IMR-90 (cell line): ENCODE measurements around the gene BTBD10. TPM values are rescaled to one million over a fixed set of nuclear protein-coding genes. Genes with fewer than 3 reads are reported as not detected.

ENCODE experiments used
- ATAC-seq: fragments of 200-7000 bp; cut with Tn5 transposase; 2 replicates; pipeline ENCODE4 v1.9.1; 2020; ENCODE audit warnings: low read depth, mild to moderate bottlenecking, moderate library complexity
- BruUV-seq: library from RNA; stranded (reverse); fragments of 400-500 nt; replicated peaks from 2 replicates; lab custom pipeline; 2021; lab: Mats Ljungman, UMichigan
- CTCF ChIA-PET: fragments of 300-600 bp; formaldehyde crosslinking; extraction: SDS; loops from one replicate; lab custom pipeline; 2021; ENCODE audit warnings: antibody characterized with exemption; lab: Yijun Ruan, JAX
- POLR2A ChIA-PET: fragments of 300-600 bp; sonication (Branson Sonifier 250); formaldehyde crosslinking; loops from one replicate; lab custom pipeline; 2022; ENCODE audit warnings: antibody characterized with exemption; ENCODE audit not compliant: unreplicated experiment; lab: Charles Lee
- DNase-seq: peaks from one replicate; pipeline ENCODE4 v3.0.0; 2013
- H2AFZ ChIP-seq: replicated peaks from 2 replicates; pipeline ENCODE3; 2013; ENCODE audit warnings: low read length, mild to moderate bottlenecking; ENCODE audit not compliant: poor library complexity
- H2AK5ac ChIP-seq: 2 replicates; pipeline ENCODE4 v1.6.1; 2013; ENCODE audit warnings: low read depth, low read length, inconsistent platforms
- H2AK9ac ChIP-seq: replicated peaks from 2 replicates; pipeline ENCODE3; 2013; ENCODE audit warnings: mild to moderate bottlenecking, low read depth, low read length, moderate library complexity; ENCODE audit not compliant: poor library complexity
- H2BK120ac ChIP-seq: 2 replicates; pipeline ENCODE4 v1.6.1; 2013; ENCODE audit warnings: low read depth, low read length, inconsistent platforms
- H2BK15ac ChIP-seq: 3 replicates; pipeline ENCODE4 v1.6.1; 2013; ENCODE audit warnings: low read depth, low read length, inconsistent platforms
- H2BK20ac ChIP-seq: 2 replicates; pipeline ENCODE4 v1.6.1; 2013; ENCODE audit warnings: low read depth, mild to moderate bottlenecking, inconsistent platforms, low read length, moderate library complexity
- H2BK5ac ChIP-seq: 2 replicates; pipeline ENCODE4 v1.6.1; 2013; ENCODE audit warnings: mild to moderate bottlenecking, low read depth, low read length, inconsistent platforms; ENCODE audit not compliant: poor library complexity, severe bottlenecking
- H3K14ac ChIP-seq: replicated peaks from 2 replicates; pipeline ENCODE4 v1.6.1; 2013; ENCODE audit warnings: low read depth, low read length, inconsistent platforms
- H3K18ac ChIP-seq: 2 replicates; pipeline ENCODE4 v1.6.1; 2013; ENCODE audit warnings: low read depth, low read length, control low read depth
- H3K23ac ChIP-seq: 2 replicates; pipeline ENCODE4 v1.6.1; 2013; ENCODE audit warnings: low read depth, low read length, inconsistent platforms
- H3K27ac ChIP-seq: 2 replicates; pipeline ENCODE4 v1.5.1; 2013; ENCODE audit warnings: mild to moderate bottlenecking, control low read depth, low read length; ENCODE audit not compliant: insufficient read depth
- H3K27me3 ChIP-seq: 2 replicates; pipeline ENCODE4 v1.6.1; 2013; ENCODE audit warnings: low read length; ENCODE audit not compliant: control insufficient read depth, insufficient read depth
- H3K36me3 ChIP-seq: 2 replicates; pipeline ENCODE4 v1.6.1; 2013; ENCODE audit warnings: low read length, mixed read lengths; ENCODE audit not compliant: control insufficient read depth, insufficient read depth
- H3K4ac ChIP-seq: 2 replicates; pipeline ENCODE4 v1.6.1; 2013; ENCODE audit warnings: low read depth, low read length, inconsistent platforms
- H3K4me1 ChIP-seq: 2 replicates; pipeline ENCODE4 v1.6.1; 2013; ENCODE audit warnings: low read length, mixed read lengths; ENCODE audit not compliant: control insufficient read depth, insufficient read depth
- H3K4me2 ChIP-seq: 2 replicates; pipeline ENCODE4 v1.6.1; 2013; ENCODE audit warnings: low read depth, mild to moderate bottlenecking, control low read depth, low read length, moderate library complexity
- H3K4me3 ChIP-seq: 2 replicates; pipeline ENCODE4 v1.5.1; 2013; ENCODE audit warnings: low read depth, mild to moderate bottlenecking, control low read depth, low read length, moderate library complexity; ENCODE audit not compliant: insufficient read depth
- H3K56ac ChIP-seq: 2 replicates; pipeline ENCODE4 v1.6.1; 2013; ENCODE audit warnings: low read length, inconsistent platforms; ENCODE audit not compliant: insufficient read depth; ENCODE audit errors: extremely low read depth
- H3K79me1 ChIP-seq, 2 experiments: 2 replicates each; pipeline ENCODE4 v1.6.1; 2013; ENCODE audit warnings: low read length in 2 of 2, inconsistent platforms in 1 of 2, low read depth in 1 of 2
- H3K9ac ChIP-seq: 2 replicates; pipeline ENCODE4 v1.6.1; 2013; ENCODE audit warnings: low read depth, low read length, control low read depth
- H3K9me1 ChIP-seq: 2 replicates; pipeline ENCODE4 v1.6.1; 2013; ENCODE audit warnings: low read length, inconsistent platforms; ENCODE audit not compliant: insufficient read depth
- H3K9me3 ChIP-seq: 2 replicates; pipeline ENCODE4 v1.6.1; 2013; ENCODE audit warnings: low read length; ENCODE audit not compliant: control insufficient read depth, insufficient read depth
- H4K20me1 ChIP-seq: 2 replicates; pipeline ENCODE4 v1.6.1; 2013; ENCODE audit warnings: low read length, inconsistent platforms; ENCODE audit not compliant: insufficient read depth
- H4K5ac ChIP-seq: 2 replicates; pipeline ENCODE4 v1.6.1; 2013; ENCODE audit warnings: mild to moderate bottlenecking, low read depth, low read length, control low read depth
- H4K8ac ChIP-seq, 2 experiments: 2 replicates each; pipeline ENCODE4 v1.6.1; 2013; ENCODE audit warnings: low read depth in 2 of 2, low read length in 2 of 2, control low read depth in 1 of 2, inconsistent platforms in 1 of 2
- H4K91ac ChIP-seq: 2 replicates; pipeline ENCODE4 v1.6.1; 2013; ENCODE audit warnings: low read depth, low read length, inconsistent platforms; ENCODE audit not compliant: insufficient read depth
- BHLHE40 ChIP-seq: fragments of 150-350 bp; IDR thresholded peaks from 2 replicates; pipeline ENCODE4 v1.6.1; 2016; ENCODE audit warnings: mild to moderate bottlenecking, low read depth, low read length
- CHD1 ChIP-seq: IDR thresholded peaks from 2 replicates; pipeline ENCODE4 v1.6.1; 2012; ENCODE audit warnings: low read depth, low read length, improper control_type of control experiment
- FOS ChIP-seq: fragments of 150-350 bp; IDR thresholded peaks from 2 replicates; pipeline ENCODE4 v1.6.1; 2016; ENCODE audit warnings: low read depth, low read length
- MAFK ChIP-seq: IDR thresholded peaks from 2 replicates; pipeline ENCODE4 v1.6.1; 2012; ENCODE audit warnings: low read depth, low read length, improper control_type of control experiment
- MXI1 ChIP-seq: IDR thresholded peaks from 2 replicates; pipeline ENCODE4 v1.6.1; 2012; ENCODE audit warnings: low read depth, mild to moderate bottlenecking, low read length, moderate library complexity, borderline replicate concordance
- NFE2L2 ChIP-seq: fragments of 150-350 bp; IDR thresholded peaks from 2 replicates; pipeline ENCODE4 v1.6.1; 2016; ENCODE audit warnings: low read depth, mild to moderate bottlenecking, low read length
- RCOR1 ChIP-seq: IDR thresholded peaks from 2 replicates; pipeline ENCODE4 v1.6.1; 2012; ENCODE audit warnings: mild to moderate bottlenecking, low read length, improper control_type of control experiment; ENCODE audit not compliant: insufficient replicate concordance
- WGBS, 2 experiments: methylation state at CpG; one replicate each; pipeline versions ENCODE4 v1.1.5 to v1.1.7; 2013; ENCODE audit warnings: missing lambda C conversion rate in 2 of 2; ENCODE audit not compliant: insufficient read length in 1 of 2; ENCODE audit errors: extremely low coverage in 2 of 2; 5-methylcytosine and 5-hydroxymethylcytosine counted together
- dilution Hi-C: fragments of 300-500 bp; cut with HindIII; formaldehyde crosslinking; loops from one replicate; pipeline ENCODE4 v1.14.3; 2018; ENCODE audit warnings: low sequenced_read_pairs; ENCODE audit not compliant: unreplicated experiment
- in situ Hi-C: fragments of 300-500 bp; cut with MboI; formaldehyde crosslinking; loops from 3 replicates; pipeline ENCODE4 v1.14.3; 2019; ENCODE audit warnings: low sequenced_read_pairs, inconsistent platforms, mixed read lengths
- intact Hi-C: fragments of 100-400 bp; cut with micrococcal nuclease; formaldehyde crosslinking; loops from 2 replicates; pipeline ENCODE4 v1.10.0; 2022
- polyA plus RNA-seq, 3 experiments: library from polyadenylated mRNA; depleted of rRNA; stranded (reverse); fragments of >200 nt; gene quantifications; 2 replicates each; pipeline ENCODE4 v1.2.3, GENCODE V29; 2012; ENCODE audit warnings: low replicate concordance in 1 of 3
- total RNA-seq: library from RNA; depleted of rRNA; stranded (reverse); fragments of >200 nt; gene quantifications from 2 replicates; pipeline ENCODE4 v1.2.3, GENCODE V29; 2012

BTBD10 gene
- total and polyA plus RNA-seq, 2 of the 4 experiments (the other 2 are of a cell fraction) = 32.5 to 59.9 TPM

DNA sequence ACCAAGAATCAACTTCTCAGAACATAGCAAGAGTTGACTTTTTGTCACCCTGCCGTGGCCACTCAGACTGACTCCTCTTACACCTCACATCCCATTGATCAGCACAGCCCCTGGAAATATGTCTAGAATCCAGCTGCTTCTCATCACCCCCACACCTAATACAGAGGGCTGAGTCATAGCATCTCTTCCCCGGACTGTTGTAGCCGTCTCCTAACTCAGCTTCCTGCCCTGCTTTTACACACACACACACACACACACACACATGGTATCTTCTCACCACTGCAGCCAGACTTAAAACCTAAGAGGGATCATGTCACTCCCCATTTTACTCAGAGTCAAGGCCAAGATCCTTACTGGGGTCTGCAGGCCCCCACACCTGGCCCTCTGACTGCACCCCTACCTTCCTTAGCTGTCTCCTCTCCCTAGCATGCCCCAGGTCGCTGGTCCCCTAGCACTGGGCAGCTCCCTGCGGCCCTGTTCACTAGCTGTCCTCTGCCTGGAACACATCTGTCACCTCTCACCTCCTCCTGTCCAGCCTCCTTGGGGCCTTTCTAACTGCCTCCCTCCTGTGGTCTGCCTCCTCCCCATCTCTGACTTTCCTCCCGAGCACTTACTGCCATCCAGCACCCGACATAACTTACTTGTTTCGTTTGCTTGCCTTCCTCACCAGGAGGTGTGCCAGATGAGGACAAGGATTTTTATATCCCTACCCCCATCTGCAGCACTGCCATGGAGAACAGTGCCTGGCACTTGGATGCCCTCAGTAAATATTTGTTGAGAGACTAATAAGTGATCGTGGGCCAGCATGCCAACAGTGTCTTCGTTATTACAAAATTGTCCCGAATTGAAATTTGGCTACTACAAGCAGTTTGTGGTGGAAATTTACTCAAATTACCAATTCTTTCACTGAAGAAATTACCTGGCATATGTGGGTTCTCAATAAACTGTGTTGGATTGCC lies 123.5 kb downstream of the BTBD10 start:
- in situ Hi-C loops = loop anchor here (5.0 to 25.0 kb wide), 3 partner anchors 132 to 1027 kb away; no protein-coding TSS in a partner anchor
- H4K5ac ChIP-seq = peak overlapping the region; percentile 42
- no peaks in the 10 kb centered on the region for H3K27me3 ChIP-seq
- H4K8ac ChIP-seq = peak overlapping the region; percentile 85 to 97
- 0% methylated on average over 2 of the region's 11 CpGs; no CpG with 5 or more reads in 1 of the 2 experiments for WGBS, 2 experiments
- H2AK5ac ChIP-seq = peak overlapping the region; percentile 99
- CTCF ChIA-PET = interaction anchor here (1.5 to 1.6 kb wide), 2 partner anchors 129 to 1051 kb away, joined by 3 to 5 read pairs; no protein-coding TSS in a partner anchor
- H4K91ac ChIP-seq = peak overlapping the region; percentile 99
- POLR2A ChIA-PET = interaction anchor here (0.5 kb wide), 1 partner anchor 208 kb away, joined by 3 read pairs; no protein-coding TSS in a partner anchor
- H3K14ac ChIP-seq = peak overlapping the region; percentile 98
- 0 out of 2 replicates have a peak, but pooled peaks have one; percentile 5 for TF ChIP-seq BHLHE40
- TF ChIP-seq FOS = peak; percentile 96
- no peak for TF ChIP-seq MXI1
- no peak for TF ChIP-seq CHD1
- peak; percentile 4; the same call in 1 of the 2 replicates for TF ChIP-seq MAFK
- peak; percentile 23 for TF ChIP-seq RCOR1
- TF ChIP-seq NFE2L2 = peak; percentile 67
- peak overlapping the region; percentile 94 for H2BK5ac ChIP-seq
- peak overlapping the region; percentile 94 for H2AK9ac ChIP-seq
- H3K9me1 ChIP-seq = peaks cover 30% of the 10 kb centered on the region
- intact Hi-C loops = loop anchor here (2.0 to 5.0 kb wide), 2 partner anchors 63 to 77 kb away; partner anchors contain the start of gene BMAL1
- H3K79me1 ChIP-seq = peaks cover 15 to 63% of the 10 kb centered on the region in 2 experiments; a peak in 3 of 4 replicates
- peak overlapping the region; percentile 99 for H2BK20ac ChIP-seq
- no peaks in the 10 kb centered on the region for H3K9me3 ChIP-seq
- H3K18ac ChIP-seq = peak overlapping the region; percentile 69
- H3K4me3 ChIP-seq = no peak overlapping the region
- H3K56ac ChIP-seq = peak overlapping the region; percentile 79
- H2BK120ac ChIP-seq = peak overlapping the region; percentile 99
- peak; percentile 74 for ATAC-seq
- peak overlapping the region; percentile 25; the same call in 1 of the 2 replicates for H3K9ac ChIP-seq
- DNase-seq = peak; percentile 98
- no peaks in the 10 kb centered on the region for H3K36me3 ChIP-seq
- peak overlapping the region; percentile 91 for H3K4me2 ChIP-seq
- dilution Hi-C loops = no loop called here
- peak overlapping the region; percentile 99 for H3K4ac ChIP-seq
- H2AFZ ChIP-seq = peak overlapping the region; percentile 78
- H2BK15ac ChIP-seq = peak overlapping the region; percentile 89; the same call in 2 of the 3 replicates
- H4K20me1 ChIP-seq = no peaks in the 10 kb centered on the region; the same call in 1 of the 2 replicates
- peak overlapping the region; percentile 72 for H3K27ac ChIP-seq
- no TSS peak for BruUV-seq
- H3K4me1 ChIP-seq = peaks cover 29% of the 10 kb centered on the region
- peak overlapping the region; percentile 82 for H3K23ac ChIP-seq
